Heart right ventricle (tissue), 16 donors: ENCODE results near the gene ANO5. TPM values are rescaled to one million over a fixed set of nuclear protein-coding genes. Genes with fewer than 3 reads are reported as not detected.
"Not testable (repeated sequence)": the region's sequence is repeated elsewhere in the genome, so short reads cannot be mapped to it uniquely, and the experiment has no call there.

Source experiments
- ATAC-seq, 8 donors: fragments of 200-7000 bp; cut with Tn5 transposase; one replicate each; pipeline ENCODE4 v1.9.1; 2020; ENCODE audit warnings: mild to moderate bottlenecking in 8 of 8, moderate library complexity in 8 of 8, moderate number of reproducible peaks in 1 of 8
- DNase-seq, 2 donors: peaks; one replicate each; pipeline ENCODE4 v3.0.0-alpha.2; 2020
- H3K27ac ChIP-seq, 10 donors: fragments of 200-600 bp; sonication (generic) in 2 of 10; one replicate each; pipeline versions ENCODE4 v1.5.0 to v1.8.0; 2020 to 2022; ENCODE audit warnings: mild to moderate bottlenecking in 3 of 10
- H3K27me3 ChIP-seq, 7 donors: fragments of 200-600 bp; one replicate each; pipeline ENCODE4 v1.8.0; 2021 to 2022; ENCODE audit warnings: mild to moderate bottlenecking in 2 of 7
- H3K36me3 ChIP-seq, 9 donors: fragments of 200-600 bp; sonication (generic) in 1 of 9; one replicate each; pipeline versions ENCODE4 v1.5.0 to v1.8.0; 2020 to 2022; ENCODE audit warnings: mild to moderate bottlenecking in 2 of 9
- H3K4me1 ChIP-seq, 9 donors: fragments of 200-600 bp; sonication (generic) in 1 of 9; one replicate each; pipeline versions ENCODE4 v1.5.0 to v1.8.0; 2020 to 2022; ENCODE audit warnings: mild to moderate bottlenecking in 4 of 9
- H3K4me3 ChIP-seq, 10 donors: fragments of 200-600 bp; sonication (generic) in 2 of 10; one replicate each; pipeline versions ENCODE4 v1.5.0 to v1.8.0; 2020 to 2022; ENCODE audit warnings: mild to moderate bottlenecking in 7 of 10, moderate library complexity in 2 of 10
- H3K9me3 ChIP-seq, 11 donors: fragments of 200-600 bp in 10 of 11; sonication (generic) in 2 of 11; one replicate each; pipeline versions ENCODE4 v1.5.0 to v1.8.0; 2013 to 2022; ENCODE audit warnings: mild to moderate bottlenecking in 2 of 11, control low read depth in 1 of 11, moderate library complexity in 1 of 11
- CTCF ChIP-seq, 9 donors: fragments of 200-600 bp; sonication (generic) in 2 of 9; IDR thresholded peaks; one replicate each; pipeline versions ENCODE4 v1.5.0 to v1.8.0; 2021 to 2022; ENCODE audit warnings: antibody characterized with exemption in 9 of 9, mild to moderate bottlenecking in 5 of 9, moderate library complexity in 1 of 9
- WGBS, 2 donors: extraction: QIAGEN DNeasy Blood & Tissue Kit; methylation state at CpG; one replicate each; pipeline ENCODE4 v1.1.7; 2013; ENCODE audit warnings: inconsistent platforms in 1 of 2; 5-methylcytosine and 5-hydroxymethylcytosine counted together
- intact Hi-C, 10 donors: fragments of 100-400 bp; cut with DNase I; formaldehyde crosslinking; loops; one replicate each; pipeline versions ENCODE4 v1.11.1 to v1.14.2; 2022
- polyA plus RNA-seq, 2 donors: library from polyadenylated mRNA; stranded (reverse); fragments of 200-250 nt; gene quantifications; one replicate each; pipeline ENCODE4 v1.2.3, GENCODE V29; 2013
- total RNA-seq, 10 donors: library from RNA; stranded (reverse); fragmentation: NEBNext Ultra II Directional in 3 of 10; extraction: Animal tissue kit (Norgen Biotek cat#: 25700) in 3 of 10; gene quantifications; one replicate each; pipeline versions ENCODE4 v1.2.1 to v1.2.4, GENCODE V29; 2021 to 2023
- donor health status: Arrhythmogenic right ventricular cardiomyopathy.
- donor health status: ischemic (EF 13 %, LVEDD 7.1; RV severe dilation, severe dysfunction).
- donor health status: healthy with polysubstance abuse.
- donor health status: DM: no; HTN: yes; CAD: no.
- donor health status: DM: no; HTN: no; CAD: no.
- donor health status: ischemic (EF 25% LVEDD 6.9; RV normal size, moderate dysfunction).
- donor health status: ischemic (EF 25% LVEDD 5.7; RV mildly dilated, moderate dysfunction).
- donor health status: healthy.
- donor health status: DM: yes; HTN: yes; CAD: no.
- donor health status: Ischemic cardiomyopathy.
- donor health status: ischemic (EF 35%, LVEDD 5.7; RV mildly dilated, moderate dysfunction).
- donor health status: nonischemic (EF 11% LVEDD 7.7; RV severe dilation, severe dysfunction).
- donor health status: DM: yes; HTN: yes; CAD: no.
- donor health status: PGD.
- donor health status: ischemic (EF 29% LVEDD 5.4; RV normal size, mild dysfunction).
- donor health status: nonischemic (EF 23%, LVEDD 6.1; RV moderate dilation, normal function).

The ANO5 gene
- total and polyA plus RNA-seq, 12 donors = 4.4 to 83.0 (median 59.3) TPM

GRCh38 chr11:22256876-22257275, 64.0 kb downstream of the ANO5 start:
- ATAC-seq (no peak), DNase-seq (no peak)
- Histone ChIP-seq H3K9me3 (no peaks in the 10 kb centered on the region), H3K27ac (no peak overlapping the region), H3K36me3 (peaks cover 0 to 47% (median 0%) of the 10 kb centered on the region in 9 donors), H3K4me3 (no peak overlapping the region), H3K27me3 (no peaks in the 10 kb centered on the region), H3K4me1 (no peaks in the 10 kb centered on the region)
- intact Hi-C loops = no loop called here
- no peak for TF ChIP-seq CTCF (IDR thresholded peaks at IDR 0.05)
- 85 to 92% methylated on average over 1 of the region's 1 CpG for WGBS, 2 donors

GRCh38 chr11:22263613-22264012, 70.7 kb downstream of the ANO5 start:
- WGBS, 2 donors = 42 to 63% methylated on average over 2 of the region's 2 CpGs
- H3K4me1 ChIP-seq = no peaks in the 10 kb centered on the region
- no peak overlapping the region for H3K27ac ChIP-seq
- H3K36me3 ChIP-seq = peaks cover 0 to 31% (median 0%) of the 10 kb centered on the region in 9 donors
- ATAC-seq (no peak), DNase-seq (no peak)
- TF ChIP-seq CTCF (IDR thresholded peaks at IDR 0.05) = no peak
- no peaks in the 10 kb centered on the region for H3K27me3 ChIP-seq
- H3K4me3 ChIP-seq = no peak overlapping the region
- intact Hi-C loops = no loop called here
- no peaks in the 10 kb centered on the region for H3K9me3 ChIP-seq

GRCh38 chr11:22268983-22269624, 76.2 kb downstream of the ANO5 start:
- H3K27me3 ChIP-seq, H3K4me1 ChIP-seq, DNase-seq, intact Hi-C loops, H3K4me3 ChIP-seq, H3K9me3 ChIP-seq, ATAC-seq, H3K27ac ChIP-seq: not testable (repeated sequence)
- WGBS, 2 donors = 81 to 88% methylated on average over 1 of the region's 1 CpG
- peaks cover 0 to 33% (median 0%) of the 10 kb centered on the region in 9 donors for H3K36me3 ChIP-seq

GRCh38 chr11:22273781-22274180, 80.9 kb downstream of the ANO5 start:
- WGBS, 2 donors = 80 to 90% methylated on average over 1 of the region's 1 CpG

More at GRCh38 chr11:22273781-22274180, 80.9 kb downstream of the ANO5 start:
- intact Hi-C loops = no loop called here
- ATAC-seq = no peak
- TF ChIP-seq CTCF (IDR thresholded peaks at IDR 0.05) = no peak
- no peak for DNase-seq
- Histone ChIP-seq H3K27me3 (no peaks in the 10 kb centered on the region), H3K4me3 (no peak overlapping the region), H3K36me3 (peaks cover 0 to 60% (median 0%) of the 10 kb centered on the region in 9 donors), H3K4me1 (peaks cover 0 to 5% (median 0%) of the 10 kb centered on the region in 9 donors), H3K9me3 (no peaks in the 10 kb centered on the region), H3K27ac (no peak overlapping the region)
